Caco-2 (cell line): ENCODE measurements around the gene TPR. TPM values are rescaled to one million over a fixed set of nuclear protein-coding genes. Genes with fewer than 3 reads are reported as not detected.
"Not testable (repeated sequence)": the region's sequence is repeated elsewhere in the genome, so short reads cannot be mapped to it uniquely, and the experiment has no call there.

ENCODE experiments used
- BruUV-seq: library from RNA; stranded (reverse); fragments of 400-500 nt; replicated peaks from 2 replicates; lab custom pipeline; 2021; lab: Mats Ljungman, UMichigan
- CTCF ChIA-PET: fragments of 300-600 bp; sonication (Branson Sonifier 250); formaldehyde crosslinking; loops from one replicate; lab custom pipeline; 2022; ENCODE audit warnings: antibody characterized with exemption; lab: Charles Lee
- POLR2A ChIA-PET: fragments of 300-600 bp; sonication (Branson Sonifier 250); formaldehyde crosslinking; loops from one replicate; lab custom pipeline; 2022; ENCODE audit warnings: antibody characterized with exemption; lab: Charles Lee
- DNase-seq, 2 experiments: peaks; one replicate each; pipeline versions ENCODE4 v3.0.0 to v3.0.0-alpha.2; 2020 to 2022
- H3K27me3 ChIP-seq: replicated peaks from 2 replicates; pipeline ENCODE4 v1.6.0; 2011; ENCODE audit warnings: low read length; ENCODE audit not compliant: control insufficient read depth, insufficient read depth
- H3K36me3 ChIP-seq: 2 replicates; pipeline ENCODE4 v1.5.1; 2011; ENCODE audit warnings: low read length; ENCODE audit not compliant: control insufficient read depth, insufficient read depth
- H3K4me1 ChIP-seq: fragments of 250-450 bp; sonication (Bioruptor Pico); 2 replicates; pipeline ENCODE4 v1.5.1; 2020; ENCODE audit warnings: mild to moderate bottlenecking
- H3K4me3 ChIP-seq: 2 replicates; pipeline ENCODE4 v1.5.1; 2011; ENCODE audit warnings: low read depth, mild to moderate bottlenecking, control low read depth, low read length
- H3K9me3 ChIP-seq: fragments of 250-450 bp; sonication (Bioruptor Pico); 2 replicates; pipeline ENCODE4 v1.5.1; 2020; ENCODE audit warnings: mild to moderate bottlenecking, moderate library complexity
- H3K27ac Mint-ChIP-seq: one replicate; pipeline ENCODE4 v1.8.0; 2022; ENCODE audit warnings: mixed read lengths; ENCODE audit not compliant: unreplicated experiment
- H3K27me3 Mint-ChIP-seq: one replicate; pipeline ENCODE4 v1.8.0; 2022; ENCODE audit warnings: mixed read lengths; ENCODE audit not compliant: insufficient read depth, unreplicated experiment
- H3K36me3 Mint-ChIP-seq: one replicate; pipeline ENCODE4 v1.8.0; 2022; ENCODE audit warnings: mild to moderate bottlenecking, mixed read lengths; ENCODE audit not compliant: insufficient read depth, unreplicated experiment
- H3K4me1 Mint-ChIP-seq: one replicate; pipeline ENCODE4 v1.8.0; 2022; ENCODE audit warnings: low read depth, mixed read lengths; ENCODE audit not compliant: unreplicated experiment
- H3K4me3 Mint-ChIP-seq: one replicate; pipeline ENCODE4 v1.8.0; 2022; ENCODE audit warnings: mild to moderate bottlenecking, moderate library complexity, mixed read lengths; ENCODE audit not compliant: unreplicated experiment
- H3K9me3 Mint-ChIP-seq: one replicate; pipeline ENCODE4 v1.8.0; 2022; ENCODE audit warnings: mixed read lengths; ENCODE audit not compliant: unreplicated experiment
- intact Hi-C: fragments of 100-400 bp; cut with micrococcal nuclease; formaldehyde crosslinking; loops from one replicate; pipeline ENCODE4 v1.10.0; 2022; ENCODE audit not compliant: unreplicated experiment
- total RNA-seq: library from RNA; stranded (reverse); gene quantifications from 2 replicates; pipeline ENCODE4 v1.2.3, GENCODE V29; 2022
- TF ChIP-seq, protein P1 (sequence below), 2 experiments: fragments of 200-600 bp in 1 of 2; IDR thresholded peaks; 1 replicate in 1 of 2; 2 replicates in 1 of 2; pipeline versions ENCODE4 v1.5.1 to v1.8.0; 2011 to 2022; ENCODE audit warnings: antibody characterized with exemption in 1 of 2, control low read depth in 1 of 2, inconsistent platforms in 1 of 2, low read depth in 1 of 2, low read length in 1 of 2, mild to moderate bottlenecking in 1 of 2, moderate library complexity in 1 of 2; ENCODE audit not compliant: insufficient read depth in 1 of 2, severe bottlenecking in 1 of 2, unreplicated experiment in 1 of 2

The TPR gene
- total RNA-seq, 1 experiment from 2014 or later = 178 TPM

DNA sequence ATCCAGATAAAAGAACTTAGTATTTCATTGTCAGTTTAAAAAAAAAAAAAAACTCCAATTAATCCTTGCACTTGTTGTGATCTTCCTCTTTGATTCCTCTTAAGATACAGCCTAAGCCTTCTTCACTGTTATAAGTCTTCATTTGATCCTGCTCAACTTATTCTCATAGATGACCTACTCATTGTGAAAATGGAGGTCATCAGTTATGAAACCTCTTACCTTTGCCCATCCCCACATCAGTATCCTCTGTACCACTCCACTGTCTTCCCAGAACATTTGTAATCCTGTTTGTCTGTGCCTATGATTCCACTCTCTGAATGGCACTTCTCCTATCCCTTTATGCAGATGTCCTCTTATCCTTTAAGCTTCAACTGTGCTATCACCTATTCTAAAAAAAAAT, 28.6 kb upstream of the TPR start:
- H3K36me3 ChIP-seq = no peaks in the 10 kb centered on the region
- H3K27me3 ChIP-seq = no peaks in the 10 kb centered on the region
- H3K9me3 ChIP-seq = no peaks in the 10 kb centered on the region
- Mint-ChIP-seq H3K4me1 (peaks cover 6% of the 10 kb centered on the region), H3K27me3 (no peaks in the 10 kb centered on the region), H3K9me3 (no peaks in the 10 kb centered on the region), H3K27ac (no peak overlapping the region), H3K4me3 (no peak overlapping the region), H3K36me3 (peaks cover 62% of the 10 kb centered on the region)
- no peak for DNase-seq
- intact Hi-C loops = loop anchor here (1.0 to 2.0 kb wide), 5 partner anchors 77 to 583 kb away; partner anchors contain the start of gene PTGS2
- TF ChIP-seq, protein P1, sequence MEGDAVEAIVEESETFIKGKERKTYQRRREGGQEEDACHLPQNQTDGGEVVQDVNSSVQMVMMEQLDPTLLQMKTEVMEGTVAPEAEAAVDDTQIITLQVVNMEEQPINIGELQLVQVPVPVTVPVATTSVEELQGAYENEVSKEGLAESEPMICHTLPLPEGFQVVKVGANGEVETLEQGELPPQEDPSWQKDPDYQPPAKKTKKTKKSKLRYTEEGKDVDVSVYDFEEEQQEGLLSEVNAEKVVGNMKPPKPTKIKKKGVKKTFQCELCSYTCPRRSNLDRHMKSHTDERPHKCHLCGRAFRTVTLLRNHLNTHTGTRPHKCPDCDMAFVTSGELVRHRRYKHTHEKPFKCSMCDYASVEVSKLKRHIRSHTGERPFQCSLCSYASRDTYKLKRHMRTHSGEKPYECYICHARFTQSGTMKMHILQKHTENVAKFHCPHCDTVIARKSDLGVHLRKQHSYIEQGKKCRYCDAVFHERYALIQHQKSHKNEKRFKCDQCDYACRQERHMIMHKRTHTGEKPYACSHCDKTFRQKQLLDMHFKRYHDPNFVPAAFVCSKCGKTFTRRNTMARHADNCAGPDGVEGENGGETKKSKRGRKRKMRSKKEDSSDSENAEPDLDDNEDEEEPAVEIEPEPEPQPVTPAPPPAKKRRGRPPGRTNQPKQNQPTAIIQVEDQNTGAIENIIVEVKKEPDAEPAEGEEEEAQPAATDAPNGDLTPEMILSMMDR (IDR thresholded peaks at IDR 0.05; ENCODE audit: insufficient read depth in 1 of 2, low read depth in 1 of 2, low read length in 1 of 2, severe bottlenecking in 1 of 2, unreplicated experiment in 1 of 2) = no peak
- BruUV-seq = no TSS peak
- H3K4me1 ChIP-seq = no peaks in the 10 kb centered on the region
- ChIA-PET POLR2A (no interaction called here), CTCF (interaction anchor here (0.7 to 1.5 kb wide), 4 partner anchors 28 to 279 kb away, joined by 3 to 6 read pairs (median 4); partner anchors contain the start of genes ODR4 and TPR)
- no peak overlapping the region for H3K4me3 ChIP-seq

GRCh38 chr1:186401446-186401845, 26.4 kb upstream of the TPR start:
- H3K27ac Mint-ChIP-seq, H3K36me3 ChIP-seq, DNase-seq, BruUV-seq, H3K9me3 ChIP-seq, H3K4me1 Mint-ChIP-seq, H3K27me3 ChIP-seq, intact Hi-C loops, H3K4me3 ChIP-seq, POLR2A ChIA-PET, H3K4me3 Mint-ChIP-seq, H3K27me3 Mint-ChIP-seq, H3K9me3 Mint-ChIP-seq, H3K4me1 ChIP-seq, CTCF ChIA-PET: not testable (repeated sequence)
- H3K36me3 Mint-ChIP-seq = peaks cover 60% of the 10 kb centered on the region

DNA sequence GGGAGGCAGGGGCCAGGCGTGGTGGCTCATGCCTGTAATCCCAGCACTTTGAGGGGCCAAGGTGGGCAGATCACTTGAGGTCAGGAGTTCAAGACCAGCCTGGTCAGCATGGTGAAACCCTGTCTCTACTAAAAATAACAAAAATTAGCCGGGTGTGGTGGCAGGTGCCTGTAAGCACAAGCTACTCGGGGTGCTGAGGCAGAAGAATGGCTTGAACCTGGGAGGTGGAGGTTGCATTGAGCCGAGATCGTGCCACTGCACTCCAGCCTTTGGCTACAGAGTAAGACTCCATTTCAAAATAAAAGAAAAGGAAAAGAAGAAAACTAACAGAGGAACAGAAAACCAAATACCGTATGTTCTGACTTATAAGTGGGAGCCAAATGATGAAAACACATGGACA, 17.7 kb upstream of the TPR start:
- H3K27me3 Mint-ChIP-seq, DNase-seq, H3K4me1 ChIP-seq, H3K9me3 ChIP-seq, H3K27me3 ChIP-seq, H3K4me3 Mint-ChIP-seq, H3K36me3 ChIP-seq, intact Hi-C loops, H3K4me1 Mint-ChIP-seq, H3K27ac Mint-ChIP-seq, POLR2A ChIA-PET, CTCF ChIA-PET, H3K9me3 Mint-ChIP-seq, BruUV-seq, H3K4me3 ChIP-seq: not testable (repeated sequence)
- H3K36me3 Mint-ChIP-seq = peaks cover 56% of the 10 kb centered on the region

DNA sequence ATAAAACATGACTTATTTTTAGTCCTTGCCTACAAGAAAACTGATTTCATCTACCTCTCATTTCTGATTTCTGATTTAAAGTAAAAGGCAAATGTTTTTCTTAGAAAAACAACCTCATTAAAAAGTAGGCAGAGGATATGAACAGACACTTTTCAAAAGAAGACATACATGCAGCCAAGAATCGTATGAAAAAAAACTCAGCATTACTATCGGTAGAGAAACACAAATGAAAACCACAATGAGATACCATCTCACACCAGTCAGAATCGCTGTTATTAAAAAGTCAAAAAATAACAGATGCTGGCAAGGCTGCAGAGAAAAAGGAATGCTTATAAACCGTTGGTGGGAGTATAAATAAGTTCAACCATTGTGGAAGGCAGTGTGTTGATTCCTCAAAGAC, 16.8 kb upstream of the TPR start:
- ChIA-PET POLR2A (no interaction called here), CTCF (no interaction called here)
- H3K4me1 Mint-ChIP-seq = no peaks in the 10 kb centered on the region
- H3K27ac Mint-ChIP-seq = no peak overlapping the region
- intact Hi-C loops = no loop called here
- no peaks in the 10 kb centered on the region for H3K27me3 Mint-ChIP-seq
- Histone ChIP-seq H3K4me3 (no peak overlapping the region), H3K36me3 (no peaks in the 10 kb centered on the region), H3K27me3 (no peaks in the 10 kb centered on the region), H3K4me1 (no peaks in the 10 kb centered on the region), H3K9me3 (no peaks in the 10 kb centered on the region)
- TF ChIP-seq, protein P1 (IDR thresholded peaks at IDR 0.05; ENCODE audit: insufficient read depth in 1 of 2, low read depth in 1 of 2, low read length in 1 of 2, severe bottlenecking in 1 of 2, unreplicated experiment in 1 of 2) = no peak
- no TSS peak for BruUV-seq
- H3K36me3 Mint-ChIP-seq = peaks cover 48% of the 10 kb centered on the region
- no peak for DNase-seq
- H3K9me3 Mint-ChIP-seq = no peaks in the 10 kb centered on the region
- no peak overlapping the region for H3K4me3 Mint-ChIP-seq
